SU-DHL-6 (cell line): ENCODE measurements around the gene ADPGK.

Experiments
- H2AFZ ChIP-seq: fragments of 200-600 bp; sonication (generic); 2 replicates; pipeline ENCODE4 v1.6.1; 2014; ENCODE audit warnings: low read depth, mild to moderate bottlenecking, moderate library complexity, mixed read lengths, antibody characterized with exemption, low read length; ENCODE audit not compliant: severe bottlenecking
- H3F3A ChIP-seq: fragments of 200-600 bp; shearing (Covaris generic); 2 replicates; pipeline ENCODE4 v1.6.0; 2016; ENCODE audit warnings: antibody characterized with exemption, mild to moderate bottlenecking; ENCODE audit not compliant: insufficient read depth
- H3K27ac ChIP-seq: fragments of 200-600 bp; sonication (generic); 2 replicates; pipeline ENCODE4 v1.5.1; 2016; ENCODE audit warnings: low read depth, mild to moderate bottlenecking, low read length, moderate library complexity, mixed read lengths
- H3K27me3 ChIP-seq: fragments of 200-600 bp; sonication (generic), shearing (Covaris generic); 2 replicates; pipeline ENCODE4 v1.6.0; 2014; ENCODE audit warnings: mild to moderate bottlenecking, low read length
- H3K36me3 ChIP-seq: fragments of 200-600 bp; sonication (generic); 2 replicates; pipeline ENCODE4 v1.6.1; 2014; ENCODE audit warnings: mild to moderate bottlenecking, low read length, mixed read lengths
- H3K4me2 ChIP-seq: fragments of 300-600, 200-600 bp; shearing (Covaris generic), sonication (generic); 2 replicates; pipeline ENCODE4 v1.6.0; 2014; ENCODE audit warnings: low read length, low read depth, mild to moderate bottlenecking; ENCODE audit not compliant: poor library complexity, severe bottlenecking
- H3K4me3 ChIP-seq: fragments of 200-600 bp; sonication (generic); 2 replicates; pipeline ENCODE4 v1.5.1; 2014; ENCODE audit warnings: antibody characterized with exemption, low read length, mild to moderate bottlenecking, mixed read lengths; ENCODE audit not compliant: insufficient read depth, poor library complexity, severe bottlenecking
- H3K79me2 ChIP-seq: fragments of 200-600 bp; sonication (generic); 2 replicates; pipeline ENCODE4 v1.6.1; 2014; ENCODE audit warnings: mild to moderate bottlenecking, low read length, moderate library complexity; ENCODE audit not compliant: insufficient read depth
- H3K9ac ChIP-seq: fragments of 200-600 bp; sonication (generic); 2 replicates; pipeline ENCODE4 v1.7.0; 2014; ENCODE audit warnings: mild to moderate bottlenecking, low read length
- H3K9me2 ChIP-seq: fragments of 200-600 bp; sonication (generic); replicated peaks from 2 replicates; pipeline ENCODE4 v1.6.1; 2014; ENCODE audit warnings: low read length; ENCODE audit not compliant: insufficient read depth
- H3K9me3 ChIP-seq: fragments of 200-600 bp; sonication (generic); 2 replicates; pipeline ENCODE4 v1.6.1; 2014; ENCODE audit warnings: low read length, mixed read lengths; ENCODE audit not compliant: insufficient read depth
- H4K20me1 ChIP-seq: fragments of 200-600 bp; sonication (generic); 2 replicates; pipeline ENCODE4 v1.6.1; 2014; ENCODE audit warnings: low read depth, mild to moderate bottlenecking, antibody characterized with exemption, low read length, moderate library complexity, mixed read lengths
- EZH2phosphoT487 ChIP-seq: fragments of 200-600 bp; sonication (generic), shearing (Covaris generic); conservative IDR thresholded peaks from 2 replicates; pipeline ENCODE4 v1.6.1; 2018; ENCODE audit warnings: mild to moderate bottlenecking, antibody characterized with exemption, low read length, moderate library complexity, mixed read lengths
- TF ChIP-seq, protein P1 (sequence below): fragments of 200-600 bp; sonication (generic); IDR thresholded peaks from one replicate; pipeline ENCODE4 v1.5.1; 2017; ENCODE audit warnings: antibody characterized with exemption, mild to moderate bottlenecking, low read length, moderate library complexity; ENCODE audit not compliant: insufficient read depth, poor library complexity, severe bottlenecking

The ADPGK gene

GRCh38 chr15:72770673-72771328, 12.8 kb downstream of the ADPGK start:
- H3F3A ChIP-seq, result no peaks in the 10 kb centered on the region
- no peak overlapping the region for H3K9ac ChIP-seq
- no peak overlapping the region for H3K4me3 ChIP-seq
- no peaks in the 10 kb centered on the region for H3K27me3 ChIP-seq
- no peak overlapping the region for H3K27ac ChIP-seq
- no peak for TF ChIP-seq EZH2phosphoT487
- TF ChIP-seq, protein P1, sequence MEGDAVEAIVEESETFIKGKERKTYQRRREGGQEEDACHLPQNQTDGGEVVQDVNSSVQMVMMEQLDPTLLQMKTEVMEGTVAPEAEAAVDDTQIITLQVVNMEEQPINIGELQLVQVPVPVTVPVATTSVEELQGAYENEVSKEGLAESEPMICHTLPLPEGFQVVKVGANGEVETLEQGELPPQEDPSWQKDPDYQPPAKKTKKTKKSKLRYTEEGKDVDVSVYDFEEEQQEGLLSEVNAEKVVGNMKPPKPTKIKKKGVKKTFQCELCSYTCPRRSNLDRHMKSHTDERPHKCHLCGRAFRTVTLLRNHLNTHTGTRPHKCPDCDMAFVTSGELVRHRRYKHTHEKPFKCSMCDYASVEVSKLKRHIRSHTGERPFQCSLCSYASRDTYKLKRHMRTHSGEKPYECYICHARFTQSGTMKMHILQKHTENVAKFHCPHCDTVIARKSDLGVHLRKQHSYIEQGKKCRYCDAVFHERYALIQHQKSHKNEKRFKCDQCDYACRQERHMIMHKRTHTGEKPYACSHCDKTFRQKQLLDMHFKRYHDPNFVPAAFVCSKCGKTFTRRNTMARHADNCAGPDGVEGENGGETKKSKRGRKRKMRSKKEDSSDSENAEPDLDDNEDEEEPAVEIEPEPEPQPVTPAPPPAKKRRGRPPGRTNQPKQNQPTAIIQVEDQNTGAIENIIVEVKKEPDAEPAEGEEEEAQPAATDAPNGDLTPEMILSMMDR, result no peak
- H3K9me3 ChIP-seq, result no peaks in the 10 kb centered on the region
- no peaks in the 10 kb centered on the region for H4K20me1 ChIP-seq
- H3K36me3 ChIP-seq, result peaks cover 57% of the 10 kb centered on the region
- no peak overlapping the region for H3K4me2 ChIP-seq
- no peaks in the 10 kb centered on the region for H3K9me2 ChIP-seq
- H2AFZ ChIP-seq, result no peak overlapping the region
- H3K79me2 ChIP-seq, result peaks cover 50% of the 10 kb centered on the region

- no peaks in the 10 kb centered on the region for H4K20me1 ChIP-seq
- H3K27me3 ChIP-seq, result no peaks in the 10 kb centered on the region
- H3K79me2 ChIP-seq, result peaks cover 35% of the 10 kb centered on the region
- H2AFZ ChIP-seq, result no peak overlapping the region
- H3K9ac ChIP-seq, result no peak overlapping the region
- peaks cover 51% of the 10 kb centered on the region for H3K36me3 ChIP-seq
- no peak overlapping the region for H3K4me3 ChIP-seq
- H3F3A ChIP-seq, result no peaks in the 10 kb centered on the region
- no peak overlapping the region for H3K27ac ChIP-seq
- H3K9me2 ChIP-seq, result no peaks in the 10 kb centered on the region
- TF ChIP-seq, protein P1, result no peak
- TF ChIP-seq EZH2phosphoT487, result no peak
- no peaks in the 10 kb centered on the region for H3K9me3 ChIP-seq
- H3K4me2 ChIP-seq, result no peak overlapping the region
Observed at GRCh38 chr15:72766780-72767179, 16.8 kb downstream of the ADPGK start.

- peaks cover 35% of the 10 kb centered on the region for H3K79me2 ChIP-seq
Observed at GRCh38 chr15:72766025-72766424, 17.5 kb downstream of the ADPGK start.

More at GRCh38 chr15:72766025-72766424, 17.5 kb downstream of the ADPGK start:
- Histone ChIP-seq H3K4me2 (no peak overlapping the region), H2AFZ (no peak overlapping the region), H3K9ac (no peak overlapping the region), H3K27me3 (no peaks in the 10 kb centered on the region), H3K9me2 (no peaks in the 10 kb centered on the region), H3K36me3 (peaks cover 45% of the 10 kb centered on the region), H3K9me3 (no peaks in the 10 kb centered on the region), H3F3A (no peaks in the 10 kb centered on the region), H3K27ac (no peak overlapping the region), H3K4me3 (no peak overlapping the region), H4K20me1 (no peaks in the 10 kb centered on the region)
- TF ChIP-seq, protein P1, result no peak
- TF ChIP-seq EZH2phosphoT487, result no peak
